ENCODE measurements around the gene RHOBTB3.

GRCh38 chr5:95799191-95799835, 68.2 kb downstream of the RHOBTB3 start:
- TF ChIP-seq CTCF (IDR thresholded peaks at IDR 0.05) (no peak), POLR2A (IDR thresholded peaks at IDR 0.05) (no peak)
